Activated CD4-positive, alpha-beta memory T cell treated with anti-CD3 and anti-CD28 coated beads, Interleukin-2, amount 10 ng/mL, durations not matched to agents 7 days and 5 days (primary cell): ENCODE measurements around the gene WDR41. TPM values are rescaled to one million over a fixed set of nuclear protein-coding genes. Genes with fewer than 3 reads are reported as not detected.
A peak's percentile ranks its signal among the peaks of the same experiment; 100 is the strongest.
"Not testable (repeated sequence)": the region's sequence is repeated elsewhere in the genome, so short reads cannot be mapped to it uniquely, and the experiment has no call there.

Experiments
- CTCF ChIA-PET: fragments of 350-600 bp; sonication (Branson Sonifier 250); formaldehyde crosslinking; loops from one replicate; lab custom pipeline; 2021; ENCODE audit warnings: antibody characterized with exemption, inconsistent platforms; lab: Charles Lee
- POLR2A ChIA-PET: fragments of 350-600 bp; sonication (Branson Sonifier 250); formaldehyde crosslinking; loops from one replicate; lab custom pipeline; 2021; ENCODE audit warnings: antibody characterized with exemption; lab: Charles Lee
- DNase-seq: peaks from one replicate; pipeline ENCODE4 v3.0.0-alpha.2; 2020
- H3K27ac Mint-ChIP-seq: one replicate; pipeline ENCODE4 v1.8.0; 2021; ENCODE audit warnings: mild to moderate bottlenecking, mixed read lengths
- H3K27me3 Mint-ChIP-seq: one replicate; pipeline ENCODE4 v1.8.0; 2021; ENCODE audit warnings: mixed read lengths
- H3K36me3 Mint-ChIP-seq: one replicate; pipeline ENCODE4 v1.8.0; 2021; ENCODE audit warnings: low read depth, mixed read lengths
- H3K4me1 Mint-ChIP-seq: one replicate; pipeline ENCODE4 v1.8.0; 2021; ENCODE audit warnings: mixed read lengths
- H3K4me3 Mint-ChIP-seq: one replicate; pipeline ENCODE4 v1.8.0; 2021; ENCODE audit warnings: mild to moderate bottlenecking, mixed read lengths
- H3K9me3 Mint-ChIP-seq: one replicate; pipeline ENCODE4 v1.8.0; 2021; ENCODE audit warnings: mixed read lengths
- total RNA-seq, 2 experiments: library from RNA; stranded (reverse); gene quantifications; one replicate each; pipeline ENCODE4 v1.2.3, GENCODE V29; 2021

The WDR41 gene, protein sequence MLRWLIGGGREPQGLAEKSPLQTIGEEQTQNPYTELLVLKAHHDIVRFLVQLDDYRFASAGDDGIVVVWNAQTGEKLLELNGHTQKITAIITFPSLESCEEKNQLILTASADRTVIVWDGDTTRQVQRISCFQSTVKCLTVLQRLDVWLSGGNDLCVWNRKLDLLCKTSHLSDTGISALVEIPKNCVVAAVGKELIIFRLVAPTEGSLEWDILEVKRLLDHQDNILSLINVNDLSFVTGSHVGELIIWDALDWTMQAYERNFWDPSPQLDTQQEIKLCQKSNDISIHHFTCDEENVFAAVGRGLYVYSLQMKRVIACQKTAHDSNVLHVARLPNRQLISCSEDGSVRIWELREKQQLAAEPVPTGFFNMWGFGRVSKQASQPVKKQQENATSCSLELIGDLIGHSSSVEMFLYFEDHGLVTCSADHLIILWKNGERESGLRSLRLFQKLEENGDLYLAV
- total RNA-seq = 10 to 100 TPM; 25.4 TPM

DNA sequence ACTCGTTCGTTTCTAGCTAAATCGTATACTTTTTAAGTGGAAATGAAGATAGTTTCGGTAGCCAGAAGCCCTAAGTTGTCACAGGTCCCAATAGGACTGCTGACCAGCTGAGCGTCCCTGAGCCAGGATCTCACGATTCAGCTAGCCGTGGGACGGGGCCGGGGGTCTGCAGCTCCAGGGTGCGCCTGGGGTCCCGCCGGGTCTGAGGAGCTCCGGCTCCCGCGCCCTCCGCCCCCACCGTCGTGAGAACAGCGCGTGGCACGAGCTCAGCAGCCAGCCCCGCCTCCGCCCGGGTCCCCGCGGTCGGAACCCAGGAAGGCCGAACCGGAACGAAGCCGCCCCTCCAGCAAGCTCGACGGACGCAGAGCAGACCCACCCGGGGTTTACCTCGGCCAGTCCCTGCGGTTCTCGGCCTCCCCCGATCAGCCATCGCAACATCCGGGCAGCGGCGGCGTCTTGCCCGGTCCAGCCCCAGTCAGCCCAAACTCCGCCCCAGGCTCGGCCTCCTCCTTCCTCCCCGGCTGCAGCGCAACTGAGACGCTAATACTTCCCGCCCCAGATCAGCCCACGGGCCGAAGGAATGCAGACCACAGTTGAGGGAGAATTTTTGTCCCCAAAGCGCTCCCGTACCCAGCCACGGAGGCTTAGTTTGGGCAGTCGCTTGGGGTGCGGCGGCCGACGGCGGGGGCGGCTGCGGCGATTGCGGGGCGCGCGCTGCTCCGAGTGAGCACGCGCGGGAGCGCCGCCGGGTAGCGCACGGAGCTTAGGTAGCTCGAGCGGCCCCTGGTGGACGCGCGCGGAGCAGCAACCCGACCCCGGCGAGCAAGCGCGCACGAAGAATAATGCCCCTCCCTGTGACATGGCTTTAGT is at the start of gene WDR41:
WDR41 (minus strand) TSS at position 534 of the 870 bp plus-strand sequence; CDS start at position 438, 96 bp downstream.
- peak within 1 kb of the TSS; percentile 85 for H3K27ac Mint-ChIP-seq
- H3K4me3 Mint-ChIP-seq = peak within 1 kb of the TSS; percentile 87
- POLR2A ChIA-PET = interaction anchor here (0.8 to 2.5 kb wide), 13 partner anchors 8 to 945 kb away, joined by 3 to 14 read pairs (median 5); partner anchors contain the start of genes AGGF1, AP3B1 and SCAMP1
- peaks cover 12% of the 10 kb centered on the region for H3K36me3 Mint-ChIP-seq
- DNase-seq = peak; percentile 86
- no peaks in the 10 kb centered on the region for H3K9me3 Mint-ChIP-seq
- peaks cover 36% of the 10 kb centered on the region for H3K4me1 Mint-ChIP-seq
- CTCF ChIA-PET = interaction anchor here (0.6 to 3.5 kb wide), 31 partner anchors 8 to 868 kb away, joined by 3 to 56 read pairs (median 4); partner anchors contain the start of genes AGGF1 and SCAMP1
- peaks cover 12% of the 10 kb centered on the region for H3K27me3 Mint-ChIP-seq

DNA sequence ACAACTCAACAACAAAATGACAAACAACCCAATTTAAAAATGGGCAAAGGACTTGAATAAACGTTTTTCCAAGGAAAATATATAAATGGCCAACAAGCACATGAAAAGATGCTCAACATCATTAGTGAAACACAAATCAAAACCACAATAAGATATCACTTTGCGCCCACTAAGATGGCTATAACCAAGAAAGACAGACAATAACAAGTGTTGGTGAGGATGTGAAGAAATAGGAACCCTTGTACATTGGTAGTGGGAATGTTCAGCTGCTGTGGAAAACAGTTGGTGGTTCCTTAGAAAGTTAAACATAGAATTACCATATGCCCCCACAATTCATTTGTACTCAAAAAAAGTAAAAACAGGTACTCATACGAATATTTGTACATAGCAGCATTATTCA is 39.2 kb upstream of the WDR41 start:
- CTCF ChIA-PET = no interaction called here
- Mint-ChIP-seq H3K4me3 (no peak overlapping the region), H3K4me1 (no peaks in the 10 kb centered on the region), H3K27ac (no peak overlapping the region), H3K9me3 (no peaks in the 10 kb centered on the region), H3K27me3 (peaks cover 55% of the 10 kb centered on the region), H3K36me3 (no peaks in the 10 kb centered on the region)
- DNase-seq = no peak
- POLR2A ChIA-PET = no interaction called here

DNA sequence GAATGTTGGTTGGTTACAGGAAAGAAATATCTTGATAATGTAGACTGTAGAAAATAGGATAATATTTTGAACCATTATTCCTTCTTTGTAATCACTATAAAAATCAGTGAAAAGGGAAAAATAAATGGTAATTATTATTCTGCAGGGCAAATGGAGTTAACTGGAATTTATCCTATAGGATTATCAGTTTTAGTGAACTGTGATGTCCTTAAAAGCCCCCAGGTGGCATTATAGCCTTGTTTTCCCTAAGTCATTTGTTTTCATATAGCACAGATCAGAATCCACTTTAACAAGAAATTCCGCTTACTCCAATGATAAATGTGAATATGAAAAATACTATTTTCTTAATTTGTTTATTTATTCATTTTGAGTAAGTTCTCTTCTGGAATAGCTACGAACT is 26.2 kb upstream of the WDR41 start:
- DNase-seq = no peak
- Mint-ChIP-seq H3K4me3 (no peak overlapping the region), H3K9me3 (no peaks in the 10 kb centered on the region), H3K27ac (no peak overlapping the region), H3K36me3 (no peaks in the 10 kb centered on the region), H3K27me3 (peaks cover 7% of the 10 kb centered on the region), H3K4me1 (no peaks in the 10 kb centered on the region)
- POLR2A ChIA-PET = no interaction called here
- CTCF ChIA-PET = interaction anchor here (0.5 to 1.1 kb wide), 2 partner anchors 26 to 183 kb away, joined by 3 read pairs; partner anchors contain the start of gene WDR41

DNA sequence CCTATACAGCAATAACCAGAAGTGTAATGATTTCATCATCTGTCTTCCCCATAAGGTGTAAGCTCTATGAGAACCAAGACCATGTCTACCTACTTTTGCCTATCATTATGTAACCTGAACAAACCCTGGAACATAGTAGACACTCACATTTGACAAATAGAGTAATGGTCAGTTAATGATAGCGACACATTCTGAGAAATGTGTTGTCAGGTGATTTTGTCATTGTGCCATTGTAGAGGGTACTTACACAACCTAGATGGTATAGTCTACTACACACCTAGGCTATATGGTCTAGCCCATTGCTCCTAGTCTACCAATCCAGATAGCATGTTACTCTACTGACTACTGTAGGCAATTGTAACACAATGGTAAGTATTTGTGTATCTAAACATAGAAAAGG is 22.3 kb upstream of the WDR41 start:
- Mint-ChIP-seq H3K27ac (no peak overlapping the region), H3K4me3 (no peak overlapping the region), H3K36me3 (no peaks in the 10 kb centered on the region), H3K4me1 (no peaks in the 10 kb centered on the region), H3K27me3 (peaks cover 5% of the 10 kb centered on the region), H3K9me3 (no peaks in the 10 kb centered on the region)
- POLR2A ChIA-PET = no interaction called here
- DNase-seq = no peak
- CTCF ChIA-PET = no interaction called here

DNA sequence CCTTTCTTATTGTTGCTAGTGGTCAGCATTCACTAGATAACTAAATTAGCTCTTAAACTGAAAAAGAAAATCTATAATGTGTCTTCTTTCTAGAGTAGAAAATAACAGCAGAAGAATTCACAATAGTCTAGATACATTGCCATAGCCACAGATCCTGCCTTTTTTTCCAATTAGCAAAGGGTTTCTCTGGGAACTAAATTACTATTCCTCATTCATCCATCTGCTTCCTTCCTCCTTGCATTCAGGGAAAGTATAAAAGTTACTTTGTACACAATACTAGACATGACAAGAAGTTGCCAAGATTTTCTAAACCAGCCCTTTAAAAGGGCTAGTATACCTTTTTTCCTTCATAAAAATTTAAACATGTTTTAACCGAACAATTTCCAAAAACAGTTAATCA is 21.2 kb upstream of the WDR41 start:
- CTCF ChIA-PET = no interaction called here
- POLR2A ChIA-PET = no interaction called here
- H3K36me3 Mint-ChIP-seq = no peaks in the 10 kb centered on the region
- no peaks in the 10 kb centered on the region for H3K4me1 Mint-ChIP-seq
- H3K9me3 Mint-ChIP-seq = no peaks in the 10 kb centered on the region
- no peak overlapping the region for H3K27ac Mint-ChIP-seq
- DNase-seq = no peak
- H3K4me3 Mint-ChIP-seq = no peak overlapping the region
- H3K27me3 Mint-ChIP-seq = peaks cover 9% of the 10 kb centered on the region

DNA sequence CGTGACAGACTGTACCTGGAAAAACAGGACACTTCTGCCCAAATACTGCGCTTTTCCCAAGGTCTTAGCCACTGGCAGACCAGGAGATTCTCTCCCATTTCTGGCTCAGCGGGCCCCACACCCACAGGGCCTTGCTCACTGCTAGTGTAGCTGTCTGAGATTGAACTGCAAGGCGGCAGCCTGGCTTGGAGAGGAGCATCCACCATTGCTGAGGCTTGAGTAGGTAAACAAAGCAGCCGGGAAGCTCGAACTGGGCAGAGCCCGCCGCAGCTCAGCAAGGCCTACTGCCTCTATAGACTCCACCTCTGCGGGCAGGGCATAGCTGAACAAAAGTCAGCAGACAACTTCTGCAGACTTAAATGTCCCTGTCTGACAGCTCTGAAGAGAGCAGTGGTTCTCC is 9.0 kb upstream of the WDR41 start:
- CTCF ChIA-PET, H3K4me1 Mint-ChIP-seq, H3K27ac Mint-ChIP-seq, DNase-seq, H3K4me3 Mint-ChIP-seq, H3K36me3 Mint-ChIP-seq: not testable (repeated sequence)
- Mint-ChIP-seq H3K9me3 (peaks cover 11% of the 10 kb centered on the region), H3K27me3 (peaks cover 40% of the 10 kb centered on the region)
- POLR2A ChIA-PET = interaction anchor here (1.8 kb wide), 1 partner anchor 9 kb away, joined by 5 read pairs; the partner anchor contains the start of gene WDR41

DNA sequence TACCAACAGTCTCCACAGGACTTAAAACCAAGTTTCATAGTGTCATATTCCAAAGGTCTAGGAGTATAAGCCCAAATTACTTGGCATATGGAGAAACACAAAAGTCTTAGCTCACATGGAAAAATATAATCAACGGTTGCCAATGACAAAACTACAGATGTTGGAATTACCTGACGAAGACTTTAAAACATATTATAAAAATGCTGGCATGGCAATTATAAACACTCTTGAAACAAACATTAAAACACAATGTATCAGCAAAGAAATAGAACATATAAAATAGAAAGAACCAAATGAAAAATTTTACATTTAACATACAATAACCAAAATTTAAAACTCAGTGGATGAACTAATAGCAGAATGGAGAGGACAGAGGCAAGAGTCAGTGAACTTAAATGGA is 7.9 kb upstream of the WDR41 start:
- DNase-seq = no peak
- peaks cover 36% of the 10 kb centered on the region for H3K27me3 Mint-ChIP-seq
- ChIA-PET POLR2A (no interaction called here), CTCF (no interaction called here)
- H3K4me1 Mint-ChIP-seq = peaks cover 9% of the 10 kb centered on the region
- no peak overlapping the region for H3K27ac Mint-ChIP-seq
- H3K4me3 Mint-ChIP-seq = no peak overlapping the region
- peaks cover 11% of the 10 kb centered on the region for H3K9me3 Mint-ChIP-seq
- H3K36me3 Mint-ChIP-seq = peaks cover 8% of the 10 kb centered on the region

DNA sequence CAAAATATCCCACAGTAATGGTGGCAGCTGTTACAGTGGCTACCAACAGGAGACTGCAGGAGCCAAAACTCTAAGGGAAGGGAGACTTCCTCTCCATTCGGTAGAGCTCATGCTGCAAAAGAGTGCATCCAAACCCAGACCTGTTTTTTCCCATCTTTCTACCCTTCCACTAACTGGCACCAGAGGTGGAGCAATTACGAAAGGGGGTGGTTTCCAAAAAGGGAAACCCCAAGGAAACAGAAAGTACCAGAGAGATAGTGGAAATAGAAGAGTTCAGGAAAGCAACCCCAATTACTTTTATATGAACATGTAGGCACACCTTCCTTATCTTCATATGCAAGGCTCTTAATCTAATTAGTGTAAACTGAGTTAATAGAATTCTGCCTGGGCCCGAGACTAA is 7.3 kb upstream of the WDR41 start:
- Mint-ChIP-seq H3K4me3 (no peak overlapping the region), H3K9me3 (peaks cover 11% of the 10 kb centered on the region), H3K27ac (no peak overlapping the region), H3K4me1 (peaks cover 14% of the 10 kb centered on the region), H3K27me3 (peaks cover 31% of the 10 kb centered on the region), H3K36me3 (peaks cover 8% of the 10 kb centered on the region)
- CTCF ChIA-PET = no interaction called here
- no peak for DNase-seq
- POLR2A ChIA-PET = no interaction called here

DNA sequence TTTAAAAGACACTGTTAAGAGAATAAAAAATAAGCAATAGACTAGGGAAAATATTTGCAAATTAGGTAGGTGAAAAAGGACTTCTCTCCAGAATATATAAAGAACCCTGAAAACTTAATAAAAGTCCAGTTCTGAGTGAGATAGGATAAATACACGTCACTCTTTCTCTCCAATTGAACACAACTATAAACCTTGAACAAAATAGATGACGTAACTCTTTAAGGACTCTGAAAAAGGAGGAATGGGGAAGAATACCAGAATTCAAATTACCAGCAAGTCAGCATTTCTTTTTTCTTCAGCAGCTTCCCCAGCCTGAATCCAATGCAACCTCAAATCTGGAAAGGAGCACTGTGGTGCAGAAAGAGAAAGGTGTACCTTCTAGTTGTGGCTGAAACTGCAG is 6.8 kb upstream of the WDR41 start:
- POLR2A ChIA-PET = no interaction called here
- CTCF ChIA-PET = no interaction called here
- H3K36me3 Mint-ChIP-seq = peaks cover 8% of the 10 kb centered on the region
- H3K4me3 Mint-ChIP-seq = no peak overlapping the region
- DNase-seq = no peak
- peaks cover 31% of the 10 kb centered on the region for H3K27me3 Mint-ChIP-seq
- H3K9me3 Mint-ChIP-seq = peaks cover 11% of the 10 kb centered on the region
- peaks cover 14% of the 10 kb centered on the region for H3K4me1 Mint-ChIP-seq
- H3K27ac Mint-ChIP-seq = no peak overlapping the region

DNA sequence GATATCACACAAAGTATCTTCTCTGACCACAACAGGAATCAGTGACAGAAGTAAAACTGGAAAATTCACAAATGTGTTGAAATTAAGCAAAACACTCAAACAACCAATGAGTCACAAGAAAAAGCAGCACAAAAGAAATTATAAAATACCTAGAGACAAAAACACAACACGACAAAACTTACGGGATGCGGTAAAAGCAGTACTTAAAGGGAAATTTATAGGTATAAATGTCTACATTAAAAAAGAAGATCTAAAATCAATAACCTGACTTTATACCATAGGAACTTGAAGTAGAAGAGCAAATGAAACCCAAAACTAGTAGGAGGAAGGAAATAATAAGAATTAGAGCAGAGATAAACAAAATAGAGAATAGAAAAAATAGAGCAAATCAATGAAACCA is 2.8 kb upstream of the WDR41 start:
- peaks cover 31% of the 10 kb centered on the region for H3K4me1 Mint-ChIP-seq
- peak overlapping the region; percentile 1 for H3K4me3 Mint-ChIP-seq
- no peak overlapping the region for H3K27ac Mint-ChIP-seq
- DNase-seq = no peak
- no peaks in the 10 kb centered on the region for H3K9me3 Mint-ChIP-seq
- peaks cover 15% of the 10 kb centered on the region for H3K27me3 Mint-ChIP-seq
- H3K36me3 Mint-ChIP-seq = peaks cover 3% of the 10 kb centered on the region
- POLR2A ChIA-PET = no interaction called here
- CTCF ChIA-PET = no interaction called here

DNA sequence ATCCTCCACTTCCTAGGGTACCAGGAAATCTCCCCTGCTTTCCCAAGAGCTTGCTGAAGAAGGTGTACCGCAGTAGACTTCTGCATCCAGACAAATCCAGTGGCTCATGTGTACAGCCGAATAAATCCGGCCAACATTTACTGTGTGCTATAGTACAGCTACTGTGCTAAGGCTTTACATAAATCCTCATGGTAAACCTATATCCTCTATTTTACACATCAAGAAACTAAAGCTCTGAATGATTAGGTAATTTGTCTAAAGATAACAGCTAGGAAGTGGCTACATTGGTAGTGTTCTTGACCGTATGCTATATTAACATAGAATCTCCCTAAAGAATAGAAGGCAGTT is 511 bp upstream of the WDR41 start:
- ChIA-PET CTCF (interaction anchor here (0.7 to 3.5 kb wide), 27 partner anchors 8 to 868 kb away, joined by 3 to 56 read pairs (median 4); partner anchors contain the start of genes AGGF1 and SCAMP1), POLR2A (interaction anchor here (1.1 to 2.5 kb wide), 8 partner anchors 9 to 802 kb away, joined by 3 to 14 read pairs (median 6); partner anchors contain the start of genes AGGF1 and AP3B1)
- peaks cover 10% of the 10 kb centered on the region for H3K36me3 Mint-ChIP-seq
- H3K4me1 Mint-ChIP-seq = peaks cover 36% of the 10 kb centered on the region
- peak overlapping the region; percentile 53 for H3K27ac Mint-ChIP-seq
- H3K27me3 Mint-ChIP-seq = peaks cover 14% of the 10 kb centered on the region
- no peaks in the 10 kb centered on the region for H3K9me3 Mint-ChIP-seq
- DNase-seq = no peak
- peak overlapping the region; percentile 87 for H3K4me3 Mint-ChIP-seq

DNA sequence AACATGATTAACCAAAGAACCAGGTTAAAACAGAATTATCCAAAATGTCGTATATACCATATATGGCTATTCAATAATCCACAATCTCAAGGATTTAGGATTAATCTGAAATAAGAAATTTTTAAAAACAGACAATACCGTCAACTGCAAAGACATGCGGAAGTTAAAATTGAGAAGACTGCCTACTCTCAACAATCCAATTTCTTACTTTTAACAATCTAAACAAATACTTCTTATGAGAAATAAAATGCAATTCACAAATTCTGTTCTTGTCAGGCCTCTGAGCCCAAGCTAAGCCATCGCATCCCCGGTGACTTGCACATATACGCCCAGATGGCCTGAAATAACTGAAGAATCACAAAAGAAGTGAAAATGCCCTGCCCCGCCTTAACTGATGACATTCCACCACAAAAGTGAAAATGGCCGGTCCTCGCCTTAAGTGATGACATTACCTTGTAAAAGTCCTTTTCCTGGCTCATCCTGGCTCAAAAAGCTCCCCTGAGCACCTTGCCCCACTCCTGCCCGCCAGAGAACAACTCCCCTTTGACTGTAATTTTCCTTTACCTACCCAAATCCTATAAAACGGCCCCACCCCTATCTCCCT is 1.3 kb downstream of the WDR41 start:
- not testable (repeated sequence) for H3K27me3 Mint-ChIP-seq, H3K9me3 Mint-ChIP-seq
- Mint-ChIP-seq H3K27ac (peak overlapping the region; percentile 85), H3K4me3 (peak overlapping the region; percentile 87), H3K4me1 (peaks cover 36% of the 10 kb centered on the region), H3K36me3 (peaks cover 14% of the 10 kb centered on the region)
- POLR2A ChIA-PET = interaction anchor here (0.9 to 2.5 kb wide), 6 partner anchors 10 to 944 kb away, joined by 3 to 14 read pairs (median 5); partner anchors contain the start of genes AGGF1, AP3B1 and SCAMP1
- CTCF ChIA-PET = interaction anchor here (2.0 to 3.5 kb wide), 6 partner anchors 8 to 460 kb away, joined by 7 to 56 read pairs (median 12); partner anchors contain the start of gene AGGF1
- DNase-seq = peak; percentile 32
